ENCODE measurements around the gene TMEFF2.

Gene TMEFF2

DNA sequence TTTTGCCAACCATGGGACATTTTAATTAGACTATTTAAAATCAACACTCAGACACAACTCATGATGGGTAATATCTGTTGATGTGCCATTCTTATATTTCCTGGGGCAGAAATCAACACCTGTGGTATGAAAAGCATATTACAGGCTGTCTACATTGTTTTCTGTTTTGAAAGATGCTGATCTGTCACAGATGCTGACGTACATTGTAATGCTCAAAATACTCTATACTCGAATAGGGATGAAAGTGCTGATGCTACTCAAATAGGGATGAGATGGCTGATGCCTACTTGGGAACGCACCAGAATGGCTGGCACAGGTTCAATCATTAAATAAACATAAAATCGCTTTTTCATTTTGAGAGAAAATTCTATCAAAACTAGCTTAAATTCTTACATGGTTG is 41.2 kb downstream of the TMEFF2 start:
- DNase-seq (ENCODE audit: low read depth): no peak
- TF ChIP-seq CTCF (IDR thresholded peaks at IDR 0.05; ENCODE audit: control insufficient read depth, insufficient read depth, low read depth, low read length, missing control alignments): no peak
- no peak overlapping the region for H3K4me3 ChIP-seq (ENCODE audit: control insufficient read depth, low read depth, low read length)

DNA sequence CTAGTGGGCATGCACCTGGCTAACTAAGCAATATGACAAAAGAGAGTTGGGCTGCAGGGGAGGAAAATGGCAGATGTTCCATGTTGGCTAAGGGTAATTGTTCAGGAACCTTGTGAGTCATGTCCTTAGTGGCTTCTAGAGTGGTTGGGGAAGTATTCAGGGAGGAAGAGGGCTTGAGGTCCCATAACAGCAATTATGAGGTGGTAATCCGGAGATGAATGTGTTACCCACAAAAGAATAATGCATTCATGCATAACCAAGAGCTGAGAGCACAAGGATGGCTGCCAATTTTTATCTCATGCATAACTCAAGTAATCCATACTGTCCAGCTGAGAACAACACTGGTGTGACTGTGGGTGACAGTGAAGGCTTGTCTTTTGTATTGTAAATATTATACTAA is 42.9 kb downstream of the TMEFF2 start:
- DNase-seq (ENCODE audit: low read depth): no peak
- H3K4me3 ChIP-seq (ENCODE audit: control insufficient read depth, low read depth, low read length): no peak overlapping the region
- TF ChIP-seq CTCF (IDR thresholded peaks at IDR 0.05; ENCODE audit: control insufficient read depth, insufficient read depth, low read depth, low read length, missing control alignments): no peak

DNA sequence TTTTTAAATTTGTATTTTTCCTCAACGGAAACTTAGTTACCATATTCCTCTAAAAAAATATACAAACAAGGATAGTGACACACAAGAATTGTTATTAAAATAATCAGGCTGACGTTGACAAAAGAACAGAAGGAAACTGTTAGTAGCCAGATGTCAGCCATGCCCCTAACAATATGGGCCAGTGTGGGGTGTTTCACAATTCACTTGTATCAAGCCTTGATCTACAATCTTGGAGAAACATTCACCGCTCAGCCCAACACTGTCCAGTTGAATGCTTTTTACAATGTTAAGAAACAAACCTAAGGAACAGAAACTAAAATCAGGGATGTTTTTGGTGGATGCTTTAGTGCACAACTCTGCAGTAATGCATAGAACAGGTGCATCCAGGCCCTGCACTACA is 44.6 kb downstream of the TMEFF2 start:
- no peak overlapping the region for H3K4me3 ChIP-seq (ENCODE audit: control insufficient read depth, low read depth, low read length)
- TF ChIP-seq CTCF (IDR thresholded peaks at IDR 0.05; ENCODE audit: control insufficient read depth, insufficient read depth, low read depth, low read length, missing control alignments): no peak
- DNase-seq (ENCODE audit: low read depth): no peak

DNA sequence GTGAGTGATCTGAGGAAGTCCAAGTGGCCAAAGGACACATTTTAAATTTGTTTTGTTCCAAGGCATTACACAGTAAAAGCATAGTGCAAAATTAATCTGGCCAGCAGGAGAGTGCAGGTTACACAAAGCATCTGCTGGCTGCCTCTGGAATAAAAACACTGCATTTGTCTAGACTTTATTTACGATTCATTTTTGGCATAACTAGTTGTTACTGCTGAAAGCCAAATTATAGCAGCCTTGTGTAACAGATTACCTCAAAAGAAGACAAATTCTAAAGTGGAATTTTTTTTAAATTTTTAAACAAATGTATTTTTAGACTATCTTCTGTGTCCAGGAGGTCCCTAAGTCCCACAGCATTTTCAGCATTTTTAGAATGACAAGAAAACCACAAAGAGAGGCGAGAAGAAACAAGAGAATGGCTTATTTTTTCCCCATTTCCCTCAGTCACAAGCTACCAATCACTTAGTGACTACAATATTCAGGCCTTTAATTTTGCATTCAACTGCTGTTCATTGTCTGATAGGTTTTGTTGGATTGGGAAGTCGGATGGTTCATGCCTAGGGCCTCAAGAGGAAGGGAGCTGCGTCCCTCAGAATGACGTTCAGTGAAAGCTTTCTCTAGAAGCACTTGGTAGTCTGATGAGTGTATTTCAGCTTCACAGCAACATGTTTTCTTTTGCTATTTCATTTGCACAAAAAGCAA is 46.0 kb downstream of the TMEFF2 start:
- no peak overlapping the region for H3K4me3 ChIP-seq (ENCODE audit: control insufficient read depth, low read depth, low read length)
- DNase-seq (ENCODE audit: low read depth): no peak
- TF ChIP-seq CTCF (IDR thresholded peaks at IDR 0.05; ENCODE audit: control insufficient read depth, insufficient read depth, low read depth, low read length, missing control alignments): peak; percentile 22

DNA sequence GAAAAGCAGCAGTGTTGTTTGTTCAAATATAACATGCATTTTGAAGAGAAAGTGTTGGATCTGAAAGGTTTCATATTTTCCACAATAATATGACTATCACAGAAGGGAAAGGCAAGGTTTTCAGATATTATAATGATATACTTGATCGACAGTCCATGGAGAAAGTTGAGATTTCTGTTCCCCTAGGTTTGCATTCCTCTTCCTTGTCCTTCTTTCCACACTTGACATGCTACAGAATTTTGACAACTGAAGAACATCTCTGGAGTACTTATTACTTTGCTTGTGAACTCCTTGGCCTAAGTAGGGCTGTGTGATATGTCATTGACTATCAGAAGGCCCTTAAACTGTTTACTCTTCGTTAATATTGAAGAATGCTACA is 46.5 kb downstream of the TMEFF2 start:
- no peak overlapping the region for H3K4me3 ChIP-seq (ENCODE audit: control insufficient read depth, low read depth, low read length)
- no peak for DNase-seq (ENCODE audit: low read depth)
- TF ChIP-seq CTCF (IDR thresholded peaks at IDR 0.05; ENCODE audit: control insufficient read depth, insufficient read depth, low read depth, low read length, missing control alignments): no peak

GRCh38 chr2:192146069-192147015 is 48.4 kb downstream of the TMEFF2 start:
- TF ChIP-seq CTCF (IDR thresholded peaks at IDR 0.05; ENCODE audit: control insufficient read depth, insufficient read depth, low read depth, low read length, missing control alignments): no peak
- DNase-seq (ENCODE audit: low read depth): no peak
- no peak overlapping the region for H3K4me3 ChIP-seq (ENCODE audit: control insufficient read depth, low read depth, low read length)
